Measurements from ENCODE around the gene DISP1. TPM values are rescaled to one million over a fixed set of nuclear protein-coding genes. Genes with fewer than 3 reads are reported as not detected.

DISP1 gene
- 1.3 and 1.5 TPM in 2 replicates for total RNA-seq

GRCh38 chr1:222814536-222815439 is at the start of gene DISP1:
Gene DISP1 (plus strand): TSS chr1:222815039. CDS start chr1:222942824, 127,785 bp downstream.

Other genes with a start within 250 kb of the DISP1 start
- gene TAF1A, start 225.1 kb upstream of the DISP1 start, total RNA-seq, result 4.9 and 6.2 TPM in 2 replicates
- gene MIA3, start 196.9 kb upstream of the DISP1 start, total RNA-seq, result 29.7 and 46.4 TPM in 2 replicates
- gene AIDA, start 102.5 kb upstream of the DISP1 start, total RNA-seq, result 39.8 and 57.6 TPM in 2 replicates
- 27.3 and 29.8 TPM in 2 replicates for gene BROX, start 102.5 kb upstream of the DISP1 start, total RNA-seq
- not detected in 2 replicates for gene FAM177B, start 77.8 kb upstream of the DISP1 start, total RNA-seq